Measurements from ENCODE around the gene KIRREL3.

DNA sequence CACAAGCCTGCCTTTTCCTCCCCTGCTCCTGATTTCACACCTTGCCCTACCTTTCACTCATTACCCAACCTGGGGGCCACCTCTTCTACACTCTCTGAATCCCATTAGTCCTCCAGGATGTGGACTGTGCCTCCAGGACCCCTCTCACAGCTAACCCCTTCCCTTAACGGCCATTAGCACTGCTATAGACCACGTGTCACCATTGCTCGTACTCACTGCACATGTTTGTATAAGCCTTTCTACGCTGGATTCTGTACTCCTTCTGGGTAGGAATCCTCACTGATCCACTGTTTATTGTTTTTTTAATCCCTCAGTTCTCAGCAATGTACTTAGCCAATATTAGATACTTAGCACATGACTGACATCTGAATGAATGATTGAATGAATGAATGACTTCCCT lies 40.9 kb downstream of the KIRREL3 start:
- TF ChIP-seq POLR2A (IDR thresholded peaks at IDR 0.05), result no peak
- TF ChIP-seq, protein P1, sequence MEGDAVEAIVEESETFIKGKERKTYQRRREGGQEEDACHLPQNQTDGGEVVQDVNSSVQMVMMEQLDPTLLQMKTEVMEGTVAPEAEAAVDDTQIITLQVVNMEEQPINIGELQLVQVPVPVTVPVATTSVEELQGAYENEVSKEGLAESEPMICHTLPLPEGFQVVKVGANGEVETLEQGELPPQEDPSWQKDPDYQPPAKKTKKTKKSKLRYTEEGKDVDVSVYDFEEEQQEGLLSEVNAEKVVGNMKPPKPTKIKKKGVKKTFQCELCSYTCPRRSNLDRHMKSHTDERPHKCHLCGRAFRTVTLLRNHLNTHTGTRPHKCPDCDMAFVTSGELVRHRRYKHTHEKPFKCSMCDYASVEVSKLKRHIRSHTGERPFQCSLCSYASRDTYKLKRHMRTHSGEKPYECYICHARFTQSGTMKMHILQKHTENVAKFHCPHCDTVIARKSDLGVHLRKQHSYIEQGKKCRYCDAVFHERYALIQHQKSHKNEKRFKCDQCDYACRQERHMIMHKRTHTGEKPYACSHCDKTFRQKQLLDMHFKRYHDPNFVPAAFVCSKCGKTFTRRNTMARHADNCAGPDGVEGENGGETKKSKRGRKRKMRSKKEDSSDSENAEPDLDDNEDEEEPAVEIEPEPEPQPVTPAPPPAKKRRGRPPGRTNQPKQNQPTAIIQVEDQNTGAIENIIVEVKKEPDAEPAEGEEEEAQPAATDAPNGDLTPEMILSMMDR (IDR thresholded peaks at IDR 0.05), result no peak

Measured in prostate gland (tissue), 2 donors.